ENCODE results near the gene DNAJC24.

DNAJC24 gene

DNA sequence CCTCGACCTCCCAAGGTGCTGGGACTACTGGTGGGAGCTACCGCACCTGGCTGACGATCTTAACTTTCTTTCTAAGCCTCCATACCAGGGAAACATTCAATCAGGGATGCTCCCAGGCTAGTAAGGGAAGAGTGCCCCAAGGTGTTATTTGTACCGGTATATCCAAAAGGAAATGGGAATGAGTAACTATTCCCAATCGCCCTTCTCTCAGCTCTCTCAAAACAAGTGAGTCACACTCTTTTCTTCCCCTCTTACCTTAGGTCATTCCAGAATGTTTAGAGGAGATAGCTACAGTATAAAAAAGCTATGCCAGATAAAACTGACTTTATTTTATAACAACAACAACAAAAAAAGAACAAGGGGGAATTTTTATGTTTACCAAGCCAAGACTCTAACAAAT lies 13.8 kb upstream of the DNAJC24 start:
- intact Hi-C loops (cut with DNase I; ENCODE audit: low total_unique reads) = no loop called here
- no peak overlapping the region for H3K27ac ChIP-seq
- no peaks in the 10 kb centered on the region for H3K36me3 ChIP-seq
- H3K9me3 ChIP-seq = no peaks in the 10 kb centered on the region
- TF ChIP-seq, protein P1, sequence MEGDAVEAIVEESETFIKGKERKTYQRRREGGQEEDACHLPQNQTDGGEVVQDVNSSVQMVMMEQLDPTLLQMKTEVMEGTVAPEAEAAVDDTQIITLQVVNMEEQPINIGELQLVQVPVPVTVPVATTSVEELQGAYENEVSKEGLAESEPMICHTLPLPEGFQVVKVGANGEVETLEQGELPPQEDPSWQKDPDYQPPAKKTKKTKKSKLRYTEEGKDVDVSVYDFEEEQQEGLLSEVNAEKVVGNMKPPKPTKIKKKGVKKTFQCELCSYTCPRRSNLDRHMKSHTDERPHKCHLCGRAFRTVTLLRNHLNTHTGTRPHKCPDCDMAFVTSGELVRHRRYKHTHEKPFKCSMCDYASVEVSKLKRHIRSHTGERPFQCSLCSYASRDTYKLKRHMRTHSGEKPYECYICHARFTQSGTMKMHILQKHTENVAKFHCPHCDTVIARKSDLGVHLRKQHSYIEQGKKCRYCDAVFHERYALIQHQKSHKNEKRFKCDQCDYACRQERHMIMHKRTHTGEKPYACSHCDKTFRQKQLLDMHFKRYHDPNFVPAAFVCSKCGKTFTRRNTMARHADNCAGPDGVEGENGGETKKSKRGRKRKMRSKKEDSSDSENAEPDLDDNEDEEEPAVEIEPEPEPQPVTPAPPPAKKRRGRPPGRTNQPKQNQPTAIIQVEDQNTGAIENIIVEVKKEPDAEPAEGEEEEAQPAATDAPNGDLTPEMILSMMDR (IDR thresholded peaks at IDR 0.05) = no peak
- no peaks in the 10 kb centered on the region for H3K27me3 ChIP-seq
- H3K4me1 ChIP-seq = no peaks in the 10 kb centered on the region
- no peak overlapping the region for H3K4me3 ChIP-seq
- no peak for DNase-seq

DNA sequence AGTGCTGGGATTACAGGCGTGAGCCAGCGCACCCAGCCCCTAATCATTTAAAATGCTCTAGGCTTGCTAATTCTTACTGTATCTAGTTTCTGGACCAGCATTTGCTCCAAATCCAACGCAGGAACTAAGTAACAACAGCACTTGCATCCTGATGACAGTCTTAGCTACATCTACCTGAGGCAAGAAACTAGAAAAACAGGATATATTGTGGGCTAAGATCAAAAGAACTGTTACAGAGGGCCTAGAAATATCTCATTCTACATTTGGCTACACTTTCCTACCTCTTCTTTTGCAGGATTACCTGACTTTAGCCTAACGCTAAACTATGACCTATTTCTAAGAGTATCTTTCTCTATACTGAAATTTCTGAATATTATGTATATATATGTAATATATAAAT lies 7.9 kb upstream of the DNAJC24 start:
- no peaks in the 10 kb centered on the region for H3K9me3 ChIP-seq
- no peak for DNase-seq
- H3K27me3 ChIP-seq = no peaks in the 10 kb centered on the region
- H3K4me3 ChIP-seq = no peak overlapping the region
- TF ChIP-seq, protein P1 (IDR thresholded peaks at IDR 0.05) = no peak
- H3K4me1 ChIP-seq = no peaks in the 10 kb centered on the region
- no peak overlapping the region for H3K27ac ChIP-seq
- H3K36me3 ChIP-seq = no peaks in the 10 kb centered on the region
- intact Hi-C loops (cut with DNase I; ENCODE audit: low total_unique reads) = no loop called here

DNA sequence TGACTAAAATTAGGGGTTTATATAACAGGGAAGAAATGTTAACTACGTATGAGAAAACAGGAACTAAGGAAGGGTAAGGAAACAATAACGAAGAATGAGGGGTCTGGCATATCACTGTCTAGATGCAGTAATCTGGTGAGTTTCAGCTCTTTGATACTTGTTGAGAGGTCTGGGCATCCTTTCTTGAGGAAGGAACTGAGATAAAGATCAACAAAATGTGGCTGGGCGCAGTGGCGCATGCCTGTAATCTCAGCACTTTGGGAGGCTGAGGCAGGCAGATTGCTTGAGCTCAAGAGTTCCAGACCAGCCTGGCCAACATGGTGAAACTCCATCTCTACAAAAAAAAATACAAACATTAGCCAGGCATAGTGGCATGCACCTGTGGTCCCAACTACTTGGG lies 2.9 kb upstream of the DNAJC24 start:
- H3K4me3 ChIP-seq = no peak overlapping the region
- H3K4me1 ChIP-seq = peaks cover 0 to 13% (median 10%) of the 10 kb centered on the region in 4 donors
- no peak for DNase-seq
- H3K27ac ChIP-seq = no peak overlapping the region
- no peaks in the 10 kb centered on the region for H3K36me3 ChIP-seq
- TF ChIP-seq, protein P1 (IDR thresholded peaks at IDR 0.05) = no peak
- no peaks in the 10 kb centered on the region for H3K9me3 ChIP-seq
- no peaks in the 10 kb centered on the region for H3K27me3 ChIP-seq
- intact Hi-C loops (cut with DNase I; ENCODE audit: low total_unique reads) = no loop called here

DNA sequence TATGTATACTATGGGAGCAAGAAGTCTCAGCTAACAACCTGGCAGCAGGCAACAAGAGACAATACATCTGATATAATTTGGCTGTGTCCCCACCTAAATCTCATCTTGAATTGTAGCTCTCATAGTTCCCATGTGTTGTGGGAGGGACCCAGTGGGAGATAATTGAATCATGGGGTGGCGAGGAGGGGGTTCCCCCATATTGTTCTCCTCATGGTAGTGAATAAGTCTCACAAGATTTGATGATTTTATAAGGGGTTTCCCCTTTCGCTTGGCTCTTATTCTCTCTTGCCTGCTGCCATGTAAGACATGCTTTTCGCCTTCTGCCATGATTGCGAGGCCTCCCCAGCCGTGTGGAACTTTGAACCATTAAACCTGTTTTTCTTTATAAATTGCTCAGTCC lies 6.2 kb downstream of the DNAJC24 start:
- intact Hi-C loops (cut with DNase I; ENCODE audit: low total_unique reads) = no loop called here
- no peaks in the 10 kb centered on the region for H3K9me3 ChIP-seq
- no peaks in the 10 kb centered on the region for H3K36me3 ChIP-seq
- no peaks in the 10 kb centered on the region for H3K27me3 ChIP-seq
- TF ChIP-seq, protein P1 (IDR thresholded peaks at IDR 0.05) = no peak
- DNase-seq = no peak
- no peak overlapping the region for H3K4me3 ChIP-seq
- H3K27ac ChIP-seq = no peak overlapping the region
- H3K4me1 ChIP-seq = peaks cover 0 to 2% (median under 1%) of the 10 kb centered on the region in 4 donors

DNA sequence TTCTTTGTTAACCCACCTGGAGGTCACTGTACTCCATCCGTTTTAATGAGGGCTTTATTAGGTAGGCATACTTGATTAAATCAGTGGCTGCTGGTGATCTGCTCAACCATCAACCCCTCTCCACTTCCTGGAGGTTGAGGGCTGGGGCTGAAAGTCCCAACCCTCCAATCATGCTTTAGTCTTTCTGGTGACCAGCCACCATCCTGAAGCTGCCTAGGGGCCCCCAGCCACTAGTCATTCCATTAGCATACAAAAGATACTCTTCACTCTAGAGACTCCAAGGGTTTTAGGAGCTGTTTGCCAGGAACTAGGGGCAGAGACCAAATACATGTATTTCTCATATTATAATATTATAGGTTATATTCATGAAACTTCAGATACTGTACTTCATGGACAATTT lies 13.5 kb downstream of the DNAJC24 start:
- TF ChIP-seq, protein P1 (IDR thresholded peaks at IDR 0.05) = no peak
- DNase-seq = no peak
- Histone ChIP-seq H3K27ac (no peak overlapping the region), H3K4me3 (no peak overlapping the region), H3K27me3 (no peaks in the 10 kb centered on the region), H3K4me1 (no peaks in the 10 kb centered on the region), H3K9me3 (no peaks in the 10 kb centered on the region), H3K36me3 (no peaks in the 10 kb centered on the region)
- intact Hi-C loops (cut with DNase I; ENCODE audit: low total_unique reads) = no loop called here

DNA sequence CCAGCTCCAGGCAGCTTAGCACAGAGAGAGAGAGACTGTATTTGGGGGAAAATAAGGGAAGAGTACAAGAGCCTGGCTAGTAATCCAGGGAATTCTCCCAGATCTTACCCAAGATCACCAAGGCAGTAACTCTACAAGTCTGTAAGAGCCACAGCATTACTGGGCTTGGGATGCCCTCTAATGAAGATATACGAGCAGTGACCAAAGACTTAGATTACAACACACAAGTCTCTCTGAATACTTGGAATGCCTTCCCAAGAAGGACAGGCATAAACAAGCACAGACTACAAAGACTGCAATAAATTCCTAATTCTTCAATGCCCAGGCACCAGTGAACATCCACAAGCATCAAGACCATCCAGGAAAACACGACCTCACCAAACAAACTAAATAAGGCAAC lies 17.7 kb downstream of the DNAJC24 start:
- no peaks in the 10 kb centered on the region for H3K36me3 ChIP-seq
- intact Hi-C loops (cut with DNase I; ENCODE audit: low total_unique reads) = no loop called here
- H3K4me3 ChIP-seq = no peak overlapping the region
- H3K27ac ChIP-seq = no peak overlapping the region
- TF ChIP-seq, protein P1 (IDR thresholded peaks at IDR 0.05) = no peak
- no peak for DNase-seq
- no peaks in the 10 kb centered on the region for H3K27me3 ChIP-seq
- H3K9me3 ChIP-seq = no peaks in the 10 kb centered on the region
- H3K4me1 ChIP-seq = no peaks in the 10 kb centered on the region
